ENCODE measurements around the gene SH3BGRL. TPM values are rescaled to one million over a fixed set of nuclear protein-coding genes. Genes with fewer than 3 reads are reported as not detected.

The SH3BGRL gene
- total RNA-seq, 1 experiment from 2014 or later, result 176 TPM

Other genes starting within 250 kb of the SH3BGRL start
- 1.1 and 2.5 TPM in 2 replicates for gene HMGN5, start 189 bp upstream of the SH3BGRL start, total RNA-seq (2014; rRNA removed; shearing (Covaris generic))